ENCODE data around the gene ELMO1.

GRCh38 chr7:37041461-37041860 is 407.2 kb downstream of the ELMO1 start:
- TF ChIP-seq MXI1 (IDR thresholded peaks at IDR 0.05; ENCODE audit: low read depth, low read length) (no peak), CTCF (IDR thresholded peaks at IDR 0.05 in 2 of 3, conservative IDR thresholded peaks at IDR 0.05 in 1 of 3; ENCODE audit: control insufficient read depth in 2 of 3, extremely low read depth in 1 of 3, insufficient read depth in 1 of 3, low read depth in 3 of 3, low read length in 3 of 3) (no peak), POLR2A (IDR thresholded peaks at IDR 0.05; ENCODE audit: low read depth, low read length) (no peak), MAX (IDR thresholded peaks at IDR 0.05; ENCODE audit: low read depth, low read length) (no peak), CHD1 (IDR thresholded peaks at IDR 0.05; ENCODE audit: low read depth, low read length) (no peak), JUND (IDR thresholded peaks at IDR 0.05; ENCODE audit: low read depth, low read length) (no peak), ZBTB33 (IDR thresholded peaks at IDR 0.05) (no peak), EZH2 (IDR thresholded peaks at IDR 0.05; ENCODE audit: borderline replicate concordance, control insufficient read depth, low read depth, low read length) (no peak), NFIC (IDR thresholded peaks at IDR 0.05; ENCODE audit: low read depth, low read length) (no peak)

Data from GM12878 (cell line).